HepG2 (cell line): Measurements from ENCODE around the gene CPLX3. TPM values are rescaled to one million over a fixed set of nuclear protein-coding genes. Genes with fewer than 3 reads are reported as not detected.

ENCODE experiments used
- ATAC-seq: fragments of 200-7000 bp; cut with Tn5 transposase; 3 replicates; pipeline ENCODE4 v1.9.1; 2020; ENCODE audit warnings: mild to moderate bottlenecking, moderate library complexity
- BruUV-seq: library from RNA; stranded (reverse); fragments of 400-500 nt; replicated peaks from 2 replicates; lab custom pipeline; 2021; lab: Mats Ljungman, UMichigan
- CTCF ChIA-PET: fragments of 300-600 bp; formaldehyde crosslinking; extraction: SDS; loops from one replicate; lab custom pipeline; 2021; ENCODE audit warnings: low total read pairs, inconsistent platforms, low intra/inter-chr PET ratio; lab: Yijun Ruan, JAX
- POLR2A ChIA-PET: fragments of 350-600 bp; sonication (Branson Sonifier 250); formaldehyde crosslinking; loops from one replicate; lab custom pipeline; 2020; ENCODE audit warnings: antibody characterized with exemption, inconsistent platforms; lab: Yijun Ruan, JAX
- DNase-seq: peaks from one replicate; pipeline ENCODE4 v3.0.0-alpha.2; 2015; ENCODE audit warnings: low spot score
- FAIRE-seq: peaks from 3 replicates; lab custom pipeline; 2011; peaks lifted over from hg19 to GRCh38; lab: Jason Lieb, UNC
- H2AFZ ChIP-seq: one replicate; pipeline ENCODE4 v1.6.1; 2011; ENCODE audit warnings: low read length, inconsistent platforms
- H3K27ac ChIP-seq: fragments of 300-600 bp; 3 replicates; pipeline ENCODE4 v1.8.0; 2011; ENCODE audit warnings: mixed run types, mild to moderate bottlenecking, mixed read lengths, low read length, inconsistent platforms; ENCODE audit not compliant: insufficient read depth; ENCODE audit errors: extremely low read length
- H3K27me3 ChIP-seq, 2 experiments: fragments of 200-600 bp in 1 of 2; 2 replicates in 1 of 2; 3 replicates in 1 of 2; pipeline versions ENCODE4 v1.6.0 to v1.8.0; 2011; ENCODE audit warnings: low read length in 2 of 2, mild to moderate bottlenecking in 2 of 2, moderate library complexity in 2 of 2, inconsistent platforms in 1 of 2; ENCODE audit not compliant: insufficient read depth in 2 of 2, control insufficient read depth in 1 of 2
- H3K36me3 ChIP-seq, 2 experiments: fragments of 200-600 bp in 1 of 2; replicated peaks in 1 of 2; 2 replicates in 1 of 2; 3 replicates in 1 of 2; pipeline versions ENCODE4 v1.5.1 to v1.8.0; 2011; ENCODE audit warnings: low read length in 2 of 2, inconsistent platforms in 1 of 2; ENCODE audit not compliant: insufficient read depth in 2 of 2, control insufficient read depth in 1 of 2
- H3K4me1 ChIP-seq: 2 replicates; pipeline ENCODE4 v1.5.1; 2012; ENCODE audit warnings: low read length, inconsistent platforms; ENCODE audit not compliant: insufficient read depth
- H3K4me2 ChIP-seq: 2 replicates; pipeline ENCODE4 v1.6.0; 2011; ENCODE audit warnings: low read depth, low read length, inconsistent platforms
- H3K4me3 ChIP-seq, 3 experiments: fragments of 200-600 bp in 1 of 3; sonication (generic), shearing (Covaris generic) in 1 of 3; replicated peaks in 1 of 3; 2 replicates each; pipeline ENCODE4 v1.5.1; 2011 to 2016; ENCODE audit warnings: low read length in 3 of 3, inconsistent platforms in 2 of 3, low read depth in 2 of 3, mild to moderate bottlenecking in 2 of 3, control low read depth in 1 of 3, mixed read lengths in 1 of 3; ENCODE audit not compliant: insufficient read depth in 1 of 3
- H3K79me2 ChIP-seq: one replicate; pipeline ENCODE4 v1.6.1; 2011; ENCODE audit warnings: low read length, inconsistent platforms; ENCODE audit not compliant: insufficient read depth
- H3K9ac ChIP-seq: 2 replicates; pipeline ENCODE4 v1.6.0; 2011; ENCODE audit warnings: mild to moderate bottlenecking, low read depth, low read length, inconsistent platforms; ENCODE audit not compliant: insufficient read depth
- H3K9me3 ChIP-seq: 2 replicates; pipeline ENCODE4 v1.5.1; 2012; ENCODE audit warnings: mild to moderate bottlenecking, low read length
- H4K20me1 ChIP-seq: 2 replicates; pipeline ENCODE4 v1.6.0; 2011; ENCODE audit warnings: inconsistent platforms, mild to moderate bottlenecking, low read length, moderate library complexity; ENCODE audit not compliant: insufficient read depth
- BCL6 ChIP-seq: IDR thresholded peaks from 2 replicates; pipeline ENCODE4 v1.6.1; 2016; ENCODE audit warnings: missing genetic modification reagents, missing compliant biosample characterization
- CBX2 ChIP-seq, 2 experiments: fragments of 200-600 bp in 1 of 2; sonication (generic); formaldehyde crosslinking in 1 of 2; IDR thresholded peaks; 2 replicates each; pipeline versions ENCODE4 v1.7.0 to v1.8.1; 2018 to 2022; ENCODE audit warnings: low read depth in 2 of 2, low read length in 1 of 2, mild to moderate bottlenecking in 1 of 2, missing genetic modification reagents in 1 of 2
- EED ChIP-seq: sonication (generic); formaldehyde crosslinking; IDR thresholded peaks from 2 replicates; pipeline ENCODE4 v1.5.0; 2020; ENCODE audit warnings: mild to moderate bottlenecking, missing genetic modification reagents
- ELK4 ChIP-seq: sonication (generic); formaldehyde crosslinking; IDR thresholded peaks from 2 replicates; pipeline ENCODE4 v1.9.0; 2021; ENCODE audit warnings: missing genetic modification reagents, borderline replicate concordance
- FOXK2 ChIP-seq: fragments of 450-650 bp; IDR thresholded peaks from 2 replicates; pipeline ENCODE4 v1.6.1; 2016
- KAT2B ChIP-seq: fragments of 150-350 bp; IDR thresholded peaks from 2 replicates; pipeline ENCODE4 v1.6.1; 2014; ENCODE audit warnings: low read depth, low read length, borderline replicate concordance
- KAT8 ChIP-seq: IDR thresholded peaks from 2 replicates; pipeline ENCODE4 v1.6.1; 2016; ENCODE audit warnings: missing genetic modification reagents, missing compliant biosample characterization
- KDM5B ChIP-seq: sonication (generic); formaldehyde crosslinking; IDR thresholded peaks from 2 replicates; pipeline ENCODE4 v1.4.0; 2020; ENCODE audit warnings: missing genetic modification reagents, mild to moderate bottlenecking, borderline replicate concordance
- SNRNP70 ChIP-seq: fragments of 200-400 bp; formaldehyde crosslinking; IDR thresholded peaks from 2 replicates; pipeline ENCODE4 v1.6.1; 2017; ENCODE audit warnings: mild to moderate bottlenecking, low read depth, low read length, moderate library complexity
- STAT5B ChIP-seq: sonication (generic); formaldehyde crosslinking; IDR thresholded peaks from 2 replicates; pipeline ENCODE4 v1.4.0; 2020; ENCODE audit warnings: missing genetic modification reagents
- TEAD2 ChIP-seq: sonication (generic); formaldehyde crosslinking; IDR thresholded peaks from 2 replicates; pipeline ENCODE4 v1.9.0; 2021; ENCODE audit warnings: missing genetic modification reagents
- ZNF205 ChIP-seq: IDR thresholded peaks from 2 replicates; pipeline ENCODE4 v1.6.1; 2018; ENCODE audit warnings: missing biosample characterization, missing genetic modification reagents
- ZNF256 ChIP-seq: sonication (generic); formaldehyde crosslinking; conservative IDR thresholded peaks from 2 replicates; pipeline ENCODE4 v1.4.0; 2020; ENCODE audit warnings: missing genetic modification reagents
- ZNF3 ChIP-seq: IDR thresholded peaks from 2 replicates; pipeline ENCODE4 v1.7.0; 2017; ENCODE audit warnings: inconsistent platforms
- ZNF468 ChIP-seq: sonication (generic); formaldehyde crosslinking; IDR thresholded peaks from 2 replicates; pipeline ENCODE4 v1.8.0; 2022; ENCODE audit warnings: mild to moderate bottlenecking, moderate library complexity, missing genetic modification reagents
- ZNF501 ChIP-seq: sonication (generic); formaldehyde crosslinking; IDR thresholded peaks from 2 replicates; pipeline ENCODE4 v1.5.1; 2020; ENCODE audit warnings: mild to moderate bottlenecking, moderate library complexity, missing genetic modification reagents
- ZNF567 ChIP-seq: sonication (generic); formaldehyde crosslinking; IDR thresholded peaks from 2 replicates; pipeline ENCODE4 v1.8.1; 2023; ENCODE audit warnings: mild to moderate bottlenecking, missing genetic modification reagents, borderline replicate concordance
- ZNF572 ChIP-seq: sonication (generic); formaldehyde crosslinking; IDR thresholded peaks from 2 replicates; pipeline ENCODE4 v1.5.1; 2020; ENCODE audit warnings: mild to moderate bottlenecking, missing genetic modification reagents
- ZNF772 ChIP-seq: sonication (generic); formaldehyde crosslinking; IDR thresholded peaks from 2 replicates; pipeline ENCODE4 v1.5.0; 2020; ENCODE audit warnings: mild to moderate bottlenecking, missing genetic modification reagents
- WGBS: methylation state at CpG from one replicate; pipeline ENCODE4 v1.1.6; 2017; ENCODE audit warnings: low lambda C conversion rate; 5-methylcytosine and 5-hydroxymethylcytosine counted together
- in situ Hi-C: cut with HindIII; loops from 2 replicates; pipeline ENCODE4 v1.10.0; 2017; ENCODE audit warnings: low pct_unique_long_range_greater_than_20kb; ENCODE audit not compliant: extremely low pct_ligation_motif_present
- intact Hi-C: fragments of 100-400 bp; cut with micrococcal nuclease; formaldehyde crosslinking; loops from one replicate; pipeline ENCODE4 v1.10.0; 2022; ENCODE audit not compliant: unreplicated experiment
- polyA plus RNA-seq, 8 experiments: library from polyadenylated mRNA; depleted of rRNA in 3 of 8; stranded (reverse) in 7 of 8; unstranded in 1 of 8; fragments of >200 nt; fragmentation: Illumina TruSeq in 4 of 8; extraction: Trizol in 4 of 8; gene quantifications; 2 replicates each; pipeline versions ENCODE4 v1.2.1 to v1.2.3, GENCODE V29; 2011 to 2016; ENCODE audit warnings: low read depth in 4 of 8, missing spikeins in 1 of 8, mixed read lengths in 1 of 8; ENCODE audit not compliant: insufficient read depth in 1 of 8
- total RNA-seq, 5 experiments: library from RNA; depleted of rRNA; stranded (reverse); fragments of >200 nt; fragmentation: Illumina TruSeq; extraction: Trizol; gene quantifications; 2 replicates each; pipeline ENCODE4 v1.2.3, GENCODE V29; 2016; ENCODE audit warnings: low read depth in 1 of 5

CPLX3 gene
- total and polyA plus RNA-seq, 2 of the 13 experiments (the other 11 are each of a cell fraction or from before 2014, with no cell fraction given): not detected

- H2AFZ ChIP-seq: no peak overlapping the region
- CTCF ChIA-PET: no interaction called here
- FAIRE-seq (no peak), ATAC-seq (no peak)
- no peak overlapping the region for H3K4me3 ChIP-seq
- WGBS: 9% methylated on average over 7 of the region's 7 CpGs
- no peaks in the 10 kb centered on the region for H3K9me3 ChIP-seq
- H3K27me3 ChIP-seq: peaks cover 7 to 50% of the 10 kb centered on the region in 2 experiments; a peak in 4 of 5 replicates
- no peaks in the 10 kb centered on the region for H3K4me1 ChIP-seq
- no peak overlapping the region for H3K4me2 ChIP-seq
- intact Hi-C loops: no loop called here
- TF ChIP-seq EED (no peak), ZNF501 (no peak), KDM5B (no peak), KAT8 (no peak), KAT2B (no peak), BCL6 (CRISPR knock-in tag) (no peak), CBX2 (IDR thresholded peaks at IDR 0.05; ENCODE audit: low read depth, low read length) (no peak), CBX2 (CRISPR knock-in tag; IDR thresholded peaks at IDR 0.05; ENCODE audit: low read depth) (no peak), ZNF205 (no peak), ELK4 (CRISPR knock-in tag) (no peak), STAT5B (CRISPR knock-in tag) (no peak), ZNF567 (CRISPR knock-in tag) (no peak), SNRNP70 (no peak), ZNF256 (CRISPR knock-in tag) (no peak), FOXK2 (no peak), ZNF3 (CRISPR knock-in tag) (no peak), ZNF468 (CRISPR knock-in tag) (no peak), TEAD2 (CRISPR knock-in tag) (no peak), ZNF572 (no peak), ZNF772 (CRISPR knock-in tag) (no peak)
- TF ChIP-seq, all 625 proteins: peak for 0
- H3K79me2 ChIP-seq: no peaks in the 10 kb centered on the region
- POLR2A ChIA-PET: no interaction called here
- H3K36me3 ChIP-seq: no peaks in the 10 kb centered on the region
- no peak for DNase-seq
- BruUV-seq: no TSS peak
- no peak overlapping the region for H3K27ac ChIP-seq
- H4K20me1 ChIP-seq: no peaks in the 10 kb centered on the region; the same call in 1 of the 2 replicates
- in situ Hi-C loops: no loop called here
- H3K9ac ChIP-seq: no peak overlapping the region
These were observed 1.5 kb upstream of the CPLX3 start for GRCh38 chr15:74824976-74825375.
